ENCODE measurements around the gene CORO1C.
"Not testable (repeated sequence)": the region's sequence is repeated elsewhere in the genome, so short reads cannot be mapped to it uniquely, and the experiment has no call there.

The CORO1C gene

DNA sequence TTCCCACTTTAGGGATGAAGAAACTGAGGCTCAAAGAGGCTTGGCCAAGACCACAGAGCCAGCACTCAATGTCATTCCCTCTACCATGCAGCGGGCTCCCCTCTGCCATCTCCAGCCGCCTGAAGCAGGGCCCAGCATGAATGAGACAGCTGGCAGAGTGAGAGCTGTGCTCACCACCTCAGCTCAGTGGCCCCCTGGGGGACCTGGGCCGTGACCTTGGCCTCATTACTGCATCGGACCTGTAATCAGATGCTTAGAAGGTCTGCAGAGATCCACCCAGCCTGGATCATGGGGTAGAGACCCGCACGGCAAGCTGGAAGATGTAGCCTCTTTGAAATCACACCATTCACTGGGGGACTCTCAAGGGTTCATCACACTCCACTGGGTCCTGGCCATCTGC lies 22.7 kb upstream of the CORO1C start:
- DNase-seq (ENCODE audit: low read depth in 2 of 2): no peak

DNA sequence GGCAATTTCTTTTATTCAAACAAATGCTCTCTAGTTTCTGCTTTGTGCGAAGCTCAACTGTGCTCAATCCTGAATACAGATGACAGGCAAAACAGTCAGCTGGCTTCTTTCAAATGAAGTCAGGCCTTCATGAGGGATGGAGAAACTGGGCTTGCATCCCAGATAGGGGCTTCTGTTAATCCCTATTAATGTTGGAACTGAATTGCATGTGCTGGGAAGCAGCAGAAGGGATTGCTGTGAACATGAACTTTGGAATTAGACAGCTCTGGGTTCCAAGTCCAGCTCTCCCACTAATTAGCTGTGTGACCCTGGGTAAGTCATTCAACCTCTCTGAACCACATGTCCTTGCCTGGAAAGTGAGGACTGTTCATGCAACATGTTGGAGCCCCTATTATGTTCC lies 21.1 kb upstream of the CORO1C start:
- DNase-seq (ENCODE audit: low read depth in 2 of 2): no peak

DNA sequence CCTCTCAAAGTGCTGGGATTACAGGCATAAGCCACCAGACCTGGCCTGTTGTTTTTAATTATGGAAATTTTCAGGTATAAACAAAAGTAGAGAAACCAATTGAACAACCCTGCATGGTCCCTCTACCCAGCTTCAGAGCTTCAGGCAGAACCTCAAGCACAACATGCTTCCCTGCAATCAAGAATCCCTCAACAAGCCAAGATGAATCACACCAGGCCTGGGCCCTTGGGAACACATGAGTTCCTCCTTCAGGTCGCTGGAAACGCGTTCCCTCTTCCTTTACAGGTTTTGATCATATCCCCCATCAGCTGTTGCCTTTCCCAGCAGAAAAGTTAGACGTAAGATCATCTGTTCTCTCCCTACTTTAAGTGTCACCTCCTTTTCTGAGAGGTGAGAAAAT lies 20.5 kb upstream of the CORO1C start:
- no peak for DNase-seq (ENCODE audit: low read depth in 2 of 2)

DNA sequence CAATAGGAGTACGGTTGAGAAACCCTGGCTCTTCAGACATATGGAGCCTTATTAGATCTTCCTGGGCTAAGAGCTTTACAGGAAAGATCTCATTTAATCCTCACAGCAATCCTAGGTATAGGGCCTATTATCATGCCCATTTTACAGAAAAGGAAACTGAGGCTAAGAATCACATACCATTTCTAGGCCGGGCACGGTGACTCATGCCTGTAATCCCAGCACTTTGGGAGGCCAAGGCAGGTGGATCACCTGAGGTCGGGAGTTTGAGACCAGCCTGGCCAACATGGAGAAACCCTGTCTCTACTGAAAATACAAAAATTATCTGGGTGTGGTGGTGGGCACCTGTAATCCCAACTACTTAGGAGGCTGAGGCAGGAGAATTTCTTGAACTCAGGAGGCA lies 19.7 kb upstream of the CORO1C start:
- DNase-seq (ENCODE audit: low read depth in 2 of 2): not testable (repeated sequence)

DNA sequence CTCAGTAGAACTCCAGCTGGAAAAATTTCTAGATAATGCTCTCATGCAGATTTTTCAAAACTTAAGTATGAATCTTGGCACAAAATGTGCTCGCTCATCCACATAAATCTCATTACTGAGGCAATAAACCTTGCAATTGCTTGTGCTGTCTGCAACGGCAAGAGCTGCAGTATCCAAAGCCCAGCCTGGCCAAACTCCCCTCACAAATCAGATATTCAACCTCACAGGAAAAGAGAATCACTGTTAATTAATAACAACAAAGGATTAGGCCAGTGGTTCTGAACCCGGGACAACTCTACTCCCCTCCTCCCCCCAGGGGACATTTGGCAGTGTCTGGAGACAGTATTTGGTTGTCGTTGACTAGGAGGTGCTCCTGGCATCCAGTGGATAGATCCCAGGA lies 19.2 kb upstream of the CORO1C start:
- DNase-seq (ENCODE audit: low read depth in 2 of 2): no peak

DNA sequence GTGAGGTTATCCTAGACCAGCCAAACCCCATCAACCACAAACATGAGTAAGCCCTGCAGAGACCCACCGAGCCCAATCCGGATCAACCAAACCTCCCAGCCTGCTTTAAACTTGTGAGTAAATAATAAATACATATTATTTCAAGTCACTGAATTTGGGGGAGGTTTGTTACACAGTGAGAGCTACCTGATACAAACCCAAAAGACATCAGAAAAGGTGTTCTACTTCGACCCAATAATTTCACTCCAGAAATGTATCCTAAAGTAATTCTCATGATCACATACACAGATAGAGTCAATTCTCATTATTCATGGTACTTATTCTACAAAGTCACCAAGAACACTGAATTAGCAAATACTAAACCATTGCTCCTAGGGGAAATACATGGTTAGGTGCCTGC lies 16.2 kb upstream of the CORO1C start:
- no peak for DNase-seq (ENCODE audit: low read depth in 2 of 2)

DNA sequence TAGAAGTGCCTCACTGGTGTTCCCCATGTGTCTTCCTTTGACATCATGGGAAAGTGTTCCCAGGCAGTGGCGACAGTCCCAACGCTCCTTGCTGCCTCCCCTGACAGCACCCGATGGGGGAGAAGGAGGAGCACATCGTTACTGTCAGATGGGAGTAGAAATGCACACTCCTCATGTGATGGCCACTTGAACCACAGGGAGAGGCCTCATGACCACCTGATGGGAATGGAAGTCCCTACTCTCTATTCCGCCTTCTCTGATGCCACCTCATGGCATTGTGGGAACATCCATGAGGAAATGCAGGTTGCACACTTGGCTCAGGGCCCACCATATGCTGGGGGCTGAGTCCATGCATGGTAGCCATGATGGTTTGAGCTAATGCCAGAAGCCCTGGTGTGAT lies 14.3 kb upstream of the CORO1C start:
- no peak for DNase-seq (ENCODE audit: low read depth in 2 of 2)

DNA sequence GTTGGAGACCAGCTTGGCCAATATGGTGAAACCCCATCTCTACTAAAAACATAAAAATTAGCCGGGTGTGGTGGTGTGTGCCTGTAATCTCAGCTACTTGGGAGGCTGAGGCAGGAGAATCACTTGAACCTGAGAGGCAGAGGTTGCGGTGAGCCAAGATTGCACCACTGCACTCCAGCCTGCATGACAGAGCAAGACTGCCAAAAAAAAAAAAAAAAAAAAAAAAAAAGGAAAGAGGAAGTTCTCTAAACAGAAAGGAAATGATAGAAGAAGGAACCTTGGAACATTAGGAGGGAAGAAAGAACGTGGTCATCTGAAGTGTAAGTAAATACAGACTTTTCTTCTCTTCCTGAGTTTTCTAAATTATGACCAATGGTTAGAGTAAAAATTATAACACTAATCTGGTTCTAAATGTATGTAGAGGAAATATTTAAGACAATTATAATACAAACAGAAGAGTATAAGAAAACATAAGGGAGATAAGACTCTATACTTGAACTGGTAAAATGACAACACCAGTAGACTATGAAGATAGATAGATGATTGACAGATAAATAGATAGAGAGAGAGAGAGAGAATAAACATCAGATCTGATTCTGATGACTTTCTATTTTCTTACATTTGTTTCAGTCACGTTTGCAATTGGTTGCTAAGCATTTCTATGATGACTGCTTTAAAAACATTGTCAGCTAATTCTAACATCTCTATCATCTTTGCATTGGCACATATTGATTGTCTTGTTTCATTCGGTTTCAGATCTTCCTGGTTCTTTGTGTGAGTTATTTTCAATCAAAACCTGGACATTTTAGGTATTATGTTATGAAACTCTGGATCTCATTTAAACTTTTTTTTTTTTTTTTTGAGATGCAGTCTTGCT lies 12.9 kb upstream of the CORO1C start:
- DNase-seq (ENCODE audit: low read depth in 2 of 2): no peak

DNA sequence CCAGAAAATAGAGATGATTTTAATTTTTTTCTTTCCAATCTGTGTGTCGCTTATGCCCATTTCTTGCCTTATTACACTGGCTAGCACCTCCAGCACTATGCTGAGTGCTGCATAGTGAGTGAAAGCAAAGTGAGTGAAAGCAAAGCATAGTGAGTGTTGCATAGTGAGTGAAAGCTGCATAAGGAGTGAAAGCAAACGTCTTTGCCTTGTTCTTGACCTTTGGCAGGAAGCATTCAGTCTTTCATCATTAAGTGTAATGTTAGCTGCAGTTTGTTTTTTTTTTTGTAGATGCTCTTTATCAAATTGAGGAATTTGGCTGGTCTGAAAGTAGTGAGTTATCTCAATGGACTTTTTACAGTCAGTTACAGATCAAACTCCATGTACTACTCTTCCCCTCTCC lies 6.9 kb upstream of the CORO1C start:
- no peak for DNase-seq (ENCODE audit: low read depth in 2 of 2)

DNA sequence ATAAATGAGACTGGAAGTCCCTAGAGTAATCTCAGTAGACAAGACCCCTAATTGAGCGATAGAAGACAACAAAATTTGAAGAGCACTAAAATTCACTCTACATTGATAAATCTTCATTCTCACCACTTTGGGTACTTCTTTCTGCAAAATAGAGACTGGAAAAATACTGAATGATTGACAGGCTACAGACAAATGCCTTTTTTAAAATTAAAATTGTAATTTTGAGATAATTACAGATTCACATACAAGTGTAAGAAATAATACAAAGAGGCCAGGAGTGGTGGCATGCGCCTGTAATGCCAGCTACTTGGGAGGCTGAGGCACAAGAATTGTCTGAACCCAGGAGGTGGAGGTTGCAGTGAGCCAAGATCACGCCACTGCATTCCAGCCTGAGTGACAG lies 4.5 kb upstream of the CORO1C start:
- no peak for DNase-seq (ENCODE audit: low read depth in 2 of 2)

DNA sequence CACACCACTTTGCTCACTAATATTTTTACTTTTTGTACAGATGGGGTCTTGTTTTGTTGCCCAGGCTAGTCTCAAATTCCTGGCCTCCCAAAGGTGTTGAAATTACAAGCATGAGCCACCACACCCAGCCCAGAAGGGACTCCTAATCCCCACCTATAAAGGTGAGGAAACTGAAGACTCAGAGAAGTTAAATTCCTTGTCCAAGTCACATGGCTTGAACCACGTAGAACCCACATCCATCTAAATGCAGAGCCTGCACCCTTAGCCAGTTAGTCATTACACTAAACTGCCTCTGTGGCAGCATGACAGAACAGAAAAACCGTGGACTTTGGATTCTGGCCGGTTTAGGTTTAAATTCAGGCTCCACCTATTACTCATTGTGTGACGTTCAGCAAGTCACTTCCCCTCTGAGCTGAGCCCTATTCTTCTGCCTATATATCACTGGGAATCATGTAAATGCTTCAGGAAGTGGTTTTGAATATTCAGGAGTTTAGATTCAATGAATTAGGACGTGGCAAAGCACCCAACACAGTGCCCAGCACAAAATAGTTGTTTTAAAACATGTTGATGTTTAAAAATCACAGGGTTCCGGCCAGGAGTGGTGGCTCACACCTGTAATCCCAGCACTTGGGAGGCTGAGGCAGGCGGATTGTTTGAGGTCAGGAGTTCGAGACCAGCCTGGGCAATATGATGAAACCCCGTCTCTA lies 3.0 kb upstream of the CORO1C start:
- DNase-seq (ENCODE audit: low read depth in 2 of 2): no peak

DNA sequence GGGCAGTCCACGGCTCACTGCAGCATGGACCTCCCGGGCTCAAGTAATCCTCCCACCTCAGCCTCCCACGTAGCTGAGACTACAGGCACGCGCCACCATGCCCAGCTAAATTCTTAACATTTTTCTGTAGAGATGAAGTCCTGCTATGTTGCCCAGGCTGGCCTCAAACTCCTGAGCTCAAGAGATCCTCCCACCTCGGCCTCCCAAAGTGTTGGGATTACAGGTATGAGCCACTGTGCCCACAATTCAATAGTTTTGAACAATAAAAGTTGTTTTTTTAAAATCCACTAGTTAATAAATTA lies 1.9 kb upstream of the CORO1C start:
- DNase-seq (ENCODE audit: low read depth in 2 of 2): not testable (repeated sequence)

DNA sequence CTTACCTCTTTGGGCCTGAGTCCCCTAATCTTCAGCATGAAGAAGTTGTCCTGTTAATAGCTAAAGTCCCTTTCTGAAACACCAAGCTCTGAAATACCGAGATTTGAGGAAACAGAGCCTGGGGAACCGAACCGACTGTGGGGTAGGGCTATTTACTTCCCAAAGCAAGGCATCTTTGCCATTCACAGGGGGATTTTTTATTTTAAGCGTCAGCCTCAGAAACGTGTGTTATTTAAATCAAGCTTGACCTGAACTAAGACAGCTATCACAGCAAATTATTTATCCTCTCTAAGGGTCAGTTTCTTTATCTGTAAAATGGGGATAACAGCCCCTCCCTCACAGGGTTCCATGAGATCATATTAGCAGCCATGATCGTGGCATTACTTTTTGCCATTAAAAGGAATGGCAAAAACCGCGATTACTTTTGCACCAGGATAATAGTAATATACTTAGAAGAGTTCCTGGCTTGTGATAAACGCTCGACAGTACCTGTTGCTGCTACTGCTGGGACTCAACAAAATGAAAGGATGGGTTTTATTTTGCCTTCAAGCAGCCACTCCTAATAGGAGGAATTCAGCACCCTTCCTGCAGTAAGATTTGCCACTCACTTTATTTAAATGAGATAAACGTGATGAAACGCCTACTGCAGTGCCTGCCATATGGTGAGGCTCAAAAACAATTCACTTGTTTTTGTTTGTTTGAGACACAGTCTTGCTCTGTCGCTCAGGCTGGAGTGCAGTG lies 1.3 kb upstream of the CORO1C start:
- no peak for DNase-seq (ENCODE audit: low read depth in 2 of 2)

DNA sequence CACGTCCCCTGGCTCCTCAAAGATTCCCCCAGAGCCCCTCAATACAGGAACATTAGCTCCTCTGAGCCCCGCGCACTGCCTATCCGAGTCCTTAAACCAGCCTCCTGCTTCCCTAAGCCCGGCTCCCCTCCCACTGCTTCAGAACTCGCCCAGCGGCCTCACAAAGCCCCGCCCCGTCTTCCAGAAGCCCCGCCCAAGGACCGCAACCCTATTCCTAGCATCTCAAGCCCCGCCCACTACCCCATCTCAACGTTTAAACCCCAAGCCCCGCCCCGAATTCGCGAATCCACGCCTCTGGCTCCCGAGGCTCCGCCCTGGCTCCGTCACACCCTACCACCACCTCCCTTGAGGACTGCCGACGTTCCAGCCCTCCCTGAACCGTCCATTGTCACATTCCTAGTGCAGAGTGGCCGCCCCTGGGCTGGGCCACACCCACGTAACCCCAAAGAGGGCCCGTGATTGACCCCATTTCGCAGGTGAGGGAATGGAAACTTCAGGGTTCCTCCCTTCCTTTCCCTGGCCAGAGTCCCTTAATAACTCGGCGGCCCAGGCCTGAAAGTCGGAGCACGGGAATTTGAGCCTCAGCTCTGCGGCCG lies 646 bp upstream of the CORO1C start:
- DNase-seq (ENCODE audit: low read depth in 2 of 2): peak; percentile 85 to 96

DNA sequence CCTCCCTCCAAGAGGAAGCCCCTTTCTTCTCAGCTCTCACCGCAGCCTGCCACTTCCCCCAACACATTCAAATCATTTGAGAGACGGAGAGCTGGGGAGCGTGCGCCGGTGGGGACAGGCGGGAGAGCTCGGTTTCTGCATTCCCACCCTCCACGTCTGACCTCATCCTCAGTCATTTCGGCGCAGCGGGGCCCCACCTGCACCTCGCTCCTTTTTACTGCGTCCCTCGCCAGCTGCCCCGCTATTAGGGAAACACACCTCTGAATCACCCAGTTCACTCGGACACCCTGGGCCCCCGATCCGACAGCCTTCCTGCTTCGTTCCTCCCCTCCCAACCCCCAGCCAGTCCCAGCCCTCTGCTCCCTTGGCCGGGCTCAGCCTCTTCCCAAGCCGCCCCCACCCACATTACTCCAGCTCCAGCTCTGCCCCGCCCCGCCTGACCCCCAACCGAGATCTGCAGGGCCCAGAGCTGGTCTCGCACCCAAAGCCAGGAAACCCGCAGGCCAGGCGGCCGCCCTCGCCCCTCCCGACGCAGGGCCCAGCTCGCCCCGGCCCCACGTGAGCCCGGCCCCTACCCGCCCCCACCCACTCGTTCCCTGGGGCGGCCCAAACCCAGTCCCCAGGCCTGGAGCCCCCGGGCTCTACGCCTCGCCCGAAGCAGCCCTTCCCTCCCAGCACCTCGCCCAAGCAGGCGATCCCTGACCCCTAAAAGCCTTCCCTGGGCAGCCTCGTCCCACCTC lies 783 bp downstream of the CORO1C start:
- DNase-seq (ENCODE audit: low read depth in 2 of 2): no peak

DNA sequence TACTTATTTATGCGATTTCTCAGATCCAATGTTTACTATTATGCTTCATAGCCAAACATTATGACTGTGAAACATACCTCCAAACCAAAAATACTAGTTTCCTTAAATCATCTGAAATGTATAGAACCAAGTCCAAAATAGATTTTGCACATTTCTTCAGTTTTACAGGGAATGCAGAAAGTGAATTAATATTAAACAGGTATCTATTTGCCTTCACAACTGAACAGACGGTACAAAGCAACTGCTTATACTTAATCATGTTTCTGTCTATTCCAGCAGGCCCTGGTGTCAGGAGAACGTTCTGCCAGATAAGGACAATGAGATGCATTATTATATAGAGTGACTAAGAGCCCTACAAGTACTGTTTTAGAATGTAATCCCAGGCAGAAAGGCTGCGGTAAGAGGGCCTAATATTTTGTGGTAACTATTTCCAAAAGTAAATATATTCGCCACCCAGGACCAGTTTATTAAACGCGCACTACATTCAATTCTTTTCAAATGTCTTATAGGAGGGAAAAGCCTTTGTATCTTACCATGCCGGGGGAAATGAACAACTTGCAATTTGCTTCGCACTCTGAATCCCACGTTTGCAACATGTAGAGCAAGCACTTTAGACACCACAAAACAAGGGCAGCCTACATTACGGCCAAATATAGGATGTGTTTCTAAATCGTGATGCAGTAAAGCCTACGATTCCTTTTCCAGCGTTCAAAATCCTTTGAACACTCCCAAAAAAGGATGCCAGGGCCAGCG lies 1.5 kb downstream of the CORO1C start:
- DNase-seq (ENCODE audit: low read depth in 2 of 2): no peak

DNA sequence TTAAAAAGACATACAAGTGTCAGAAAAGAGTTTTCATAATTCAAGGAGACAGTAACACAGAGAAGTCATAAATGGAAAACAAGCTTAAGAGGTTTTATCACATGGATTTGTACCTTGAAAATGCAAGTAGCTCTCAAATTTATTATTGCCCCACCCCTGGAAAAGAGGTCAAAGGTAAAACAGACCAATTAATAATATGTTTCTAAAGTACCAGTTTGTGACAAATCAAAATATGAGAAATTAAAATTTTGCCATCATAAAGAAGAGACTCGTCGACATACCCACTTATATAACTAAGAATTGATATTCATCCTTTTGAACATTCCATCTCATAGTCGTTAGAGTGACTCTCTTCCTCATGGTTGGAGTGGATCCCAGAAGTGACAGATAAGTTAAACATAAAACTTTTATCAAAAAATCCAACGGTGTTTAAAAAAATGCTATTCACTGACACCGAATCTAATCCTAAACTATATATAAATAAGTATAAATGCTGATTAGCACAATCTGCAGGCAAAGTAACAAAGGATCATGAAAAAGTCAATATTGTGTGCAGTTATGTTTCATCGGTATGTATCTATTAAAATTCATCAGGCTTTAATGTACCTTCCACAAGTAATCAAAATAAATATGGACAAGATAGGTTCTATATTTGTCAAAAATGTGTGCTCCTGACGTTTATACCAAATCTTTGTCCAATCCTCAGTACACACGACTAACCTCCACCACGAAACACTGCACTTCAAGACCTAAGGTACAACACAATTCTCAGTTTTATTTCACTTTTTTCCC lies 2.3 kb downstream of the CORO1C start:
- no peak for DNase-seq (ENCODE audit: low read depth in 2 of 2)

DNA sequence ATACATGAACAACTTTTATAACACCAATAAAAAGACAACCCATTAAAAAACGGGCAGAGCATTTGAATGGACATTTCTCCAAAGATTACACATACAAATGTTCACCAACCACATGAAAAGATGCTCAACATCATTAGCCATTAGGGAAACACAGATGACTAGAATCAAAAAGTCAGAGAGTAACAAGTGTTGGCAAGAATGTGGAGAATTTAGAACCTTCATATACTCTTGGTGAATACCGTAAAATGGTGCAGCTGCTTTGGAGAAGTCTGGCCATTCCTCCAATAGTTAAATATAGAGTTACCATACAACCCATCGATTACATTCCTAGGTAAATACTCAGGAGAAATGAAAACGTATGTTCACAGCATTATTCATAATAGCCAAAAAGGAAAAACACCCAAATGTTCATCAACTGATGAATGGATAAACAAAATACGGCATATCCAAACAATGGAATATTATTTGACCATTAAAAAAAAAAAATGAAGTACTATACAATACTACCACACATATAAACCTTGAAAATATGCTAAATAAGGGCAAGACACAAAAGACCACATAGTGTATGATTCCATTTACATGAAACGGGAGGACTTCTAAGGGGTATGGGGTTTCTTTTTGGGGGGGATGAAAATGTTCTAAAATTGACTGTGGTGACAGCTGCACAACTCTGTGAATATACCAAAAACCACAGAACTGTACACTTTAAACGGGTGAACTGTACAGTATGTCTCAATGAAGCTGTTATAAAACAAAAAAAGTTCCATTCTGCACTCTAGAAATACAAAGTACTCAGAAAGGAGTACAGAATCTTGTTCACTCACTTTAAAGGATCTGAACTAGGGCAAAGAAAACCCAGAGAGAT lies 3.2 kb downstream of the CORO1C start:
- DNase-seq (ENCODE audit: low read depth in 2 of 2): no peak

DNA sequence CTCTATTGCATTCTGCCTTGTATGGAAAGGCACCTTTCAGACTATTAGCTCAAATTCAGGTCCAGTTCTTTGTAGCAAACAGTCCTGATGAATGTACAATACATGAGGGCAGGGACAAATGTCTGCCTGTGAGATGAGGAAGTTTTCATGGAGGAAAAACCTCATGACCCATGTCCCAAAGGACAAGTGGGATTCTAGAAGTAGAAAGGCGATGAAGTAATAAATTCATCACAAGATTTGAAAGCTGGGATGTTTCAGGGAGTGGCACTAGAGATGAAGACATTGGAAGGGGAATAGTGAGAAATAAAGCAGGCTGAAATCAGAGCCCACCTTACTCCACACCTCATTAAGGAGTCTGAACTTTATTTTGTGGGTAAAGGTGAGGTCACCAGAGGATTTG lies 4.2 kb downstream of the CORO1C start:
- DNase-seq (ENCODE audit: low read depth in 2 of 2): no peak

DNA sequence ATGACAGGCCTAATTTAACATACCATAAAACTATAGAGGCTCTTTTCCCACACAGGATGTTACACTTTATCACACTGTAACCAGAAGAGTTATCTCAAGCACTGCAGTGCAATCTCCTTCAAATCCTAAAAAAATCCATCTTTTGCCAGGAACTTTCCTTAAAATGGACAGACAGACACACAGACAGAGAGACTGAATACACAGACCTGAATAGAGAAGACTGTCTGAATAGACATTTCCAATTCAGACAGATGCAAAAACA lies 6.5 kb downstream of the CORO1C start:
- DNase-seq (ENCODE audit: low read depth in 2 of 2): no peak
